ENCODE results near the gene SCGN. TPM values are rescaled to one million over a fixed set of nuclear protein-coding genes. Genes with fewer than 3 reads are reported as not detected.

The SCGN gene
- polyA plus RNA-seq, 4 donors, result 6.3 to 29.3 (median 12.9) TPM

DNA sequence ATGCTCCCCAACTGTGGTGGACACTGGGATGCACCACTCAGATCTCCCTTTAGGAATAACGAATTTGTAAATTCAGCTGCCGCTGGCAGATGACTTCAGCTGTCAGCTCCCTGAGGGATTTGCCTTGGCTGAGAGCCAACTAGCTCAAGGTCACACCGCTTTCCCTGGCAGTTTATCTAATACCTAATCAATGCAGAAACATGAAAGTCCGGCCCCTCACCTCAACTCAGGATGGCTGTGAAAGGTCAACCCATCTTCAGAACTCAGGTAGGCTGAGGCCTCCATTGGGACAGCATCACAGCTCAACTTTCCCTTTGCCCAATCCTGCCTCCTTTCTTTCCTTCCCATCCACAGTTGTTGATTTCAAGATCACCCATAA, 22.8 kb upstream of the SCGN start:
- DNase-seq (no peak), FAIRE-seq (no peak)
- Histone ChIP-seq H3K9me3 (ENCODE audit: control insufficient read depth in 2 of 2, insufficient read depth in 1 of 2, low read depth in 1 of 2, low read length in 1 of 2) (no peaks in the 10 kb centered on the region), H3K27me3 (ENCODE audit: control insufficient read depth in 3 of 3, insufficient read depth in 3 of 3, low read length in 3 of 3) (peaks cover 0 to 2% (median 0%) of the 10 kb centered on the region in 3 donors), H3K4me1 (ENCODE audit: control insufficient read depth in 3 of 3, insufficient read depth in 2 of 3, low read depth in 1 of 3, low read length in 2 of 3) (no peaks in the 10 kb centered on the region), H3K36me3 (ENCODE audit: control insufficient read depth in 3 of 3, insufficient read depth in 2 of 3, low read depth in 1 of 3, low read length in 3 of 3) (no peaks in the 10 kb centered on the region), H3K27ac (ENCODE audit: low read depth in 1 of 3, low read length in 2 of 3) (no peak overlapping the region), H3K4me3 (ENCODE audit: low read depth in 1 of 3, low read length in 3 of 3) (no peak overlapping the region)
- 29 to 59% (median 39%) methylated on average over 4 of the region's 4 CpGs for WGBS, 3 donors

DNA sequence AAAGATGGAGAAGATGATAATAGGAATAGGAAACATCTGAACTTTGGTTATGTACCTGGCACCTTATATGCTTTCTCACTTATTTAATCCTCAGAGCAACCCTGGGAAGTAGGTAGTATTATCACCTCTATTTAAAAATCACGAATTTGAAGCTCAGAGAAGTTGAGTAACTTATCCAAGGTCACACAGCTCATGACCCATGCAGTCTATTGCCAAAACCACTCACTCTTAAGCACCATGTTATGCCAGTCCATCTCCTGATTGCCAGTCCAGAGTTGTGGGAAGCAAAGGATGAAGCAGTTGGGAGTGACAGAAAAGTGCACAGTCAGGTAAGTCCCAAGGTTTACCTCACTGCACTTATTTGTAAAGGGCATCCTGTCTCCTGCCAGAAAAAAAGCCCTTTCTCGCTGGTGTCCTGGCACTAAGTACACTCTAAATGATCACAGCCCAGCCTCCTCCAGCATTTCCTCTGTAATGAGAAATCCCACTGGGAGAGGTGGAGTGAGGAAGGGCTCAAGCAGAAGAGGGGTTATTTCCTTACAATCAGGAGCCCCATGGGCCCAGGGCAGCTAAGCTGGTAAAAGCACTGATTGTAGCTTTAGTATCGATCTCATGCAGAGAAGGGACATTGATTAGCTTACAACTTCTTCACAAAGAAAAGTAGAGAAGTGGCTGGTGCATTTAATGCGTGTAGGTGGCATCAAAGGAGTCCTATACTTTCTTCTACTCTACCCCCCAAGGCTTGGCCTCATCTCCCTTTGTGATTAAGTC, 21.3 kb upstream of the SCGN start:
- Histone ChIP-seq H3K4me1 (ENCODE audit: control insufficient read depth in 3 of 3, insufficient read depth in 2 of 3, low read depth in 1 of 3, low read length in 2 of 3) (peaks cover 0 to 10% (median 6%) of the 10 kb centered on the region in 3 donors), H3K36me3 (ENCODE audit: control insufficient read depth in 3 of 3, insufficient read depth in 2 of 3, low read depth in 1 of 3, low read length in 3 of 3) (no peaks in the 10 kb centered on the region), H3K4me3 (ENCODE audit: low read depth in 1 of 3, low read length in 3 of 3) (no peak overlapping the region), H3K27ac (ENCODE audit: low read depth in 1 of 3, low read length in 2 of 3) (no peak overlapping the region), H3K9me3 (ENCODE audit: control insufficient read depth in 2 of 2, insufficient read depth in 1 of 2, low read depth in 1 of 2, low read length in 1 of 2) (no peaks in the 10 kb centered on the region), H3K27me3 (ENCODE audit: control insufficient read depth in 3 of 3, insufficient read depth in 3 of 3, low read length in 3 of 3) (peaks cover 0 to 2% (median 0%) of the 10 kb centered on the region in 3 donors)
- 57 to 65% (median 62%) methylated on average over 4 of the region's 4 CpGs for WGBS, 3 donors
- DNase-seq (no peak), FAIRE-seq (no peak)

DNA sequence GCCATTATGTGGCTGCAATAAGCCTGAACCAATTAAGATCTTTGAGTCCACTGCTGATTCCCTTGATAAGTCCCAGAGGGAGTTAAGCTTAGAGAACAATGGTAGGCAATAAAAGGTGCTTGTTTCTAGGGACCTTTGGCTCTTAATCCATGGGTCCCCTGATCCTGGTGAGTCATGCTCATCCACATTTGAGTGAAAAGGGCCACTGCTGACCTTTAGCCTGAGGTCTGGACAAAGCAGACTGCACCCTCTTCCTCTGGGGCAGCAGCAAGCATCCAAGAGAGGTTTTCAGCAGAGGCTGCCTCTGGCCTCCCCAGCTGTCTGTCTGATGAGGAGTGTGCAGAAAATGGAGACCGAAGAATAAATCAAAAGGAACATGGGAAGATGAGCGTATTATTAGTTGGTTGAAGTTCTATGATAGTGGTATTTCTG, 16.1 kb upstream of the SCGN start:
- H3K4me1 ChIP-seq (ENCODE audit: control insufficient read depth in 3 of 3, insufficient read depth in 2 of 3, low read depth in 1 of 3, low read length in 2 of 3), result peaks cover 0 to 16% (median 8%) of the 10 kb centered on the region in 3 donors
- no peak overlapping the region for H3K4me3 ChIP-seq (ENCODE audit: low read depth in 1 of 3, low read length in 3 of 3)
- FAIRE-seq, result no peak
- H3K27me3 ChIP-seq (ENCODE audit: control insufficient read depth in 3 of 3, insufficient read depth in 3 of 3, low read length in 3 of 3), result peaks cover 0 to 2% (median 0%) of the 10 kb centered on the region in 3 donors
- peak overlapping the region in 1 of 3 donors; percentile 37 for H3K27ac ChIP-seq (ENCODE audit: low read depth in 1 of 3, low read length in 2 of 3)
- DNase-seq, result peak; percentile 83 to 84
- no peaks in the 10 kb centered on the region for H3K9me3 ChIP-seq (ENCODE audit: control insufficient read depth in 2 of 2, insufficient read depth in 1 of 2, low read depth in 1 of 2, low read length in 1 of 2)
- no peaks in the 10 kb centered on the region for H3K36me3 ChIP-seq (ENCODE audit: control insufficient read depth in 3 of 3, insufficient read depth in 2 of 3, low read depth in 1 of 3, low read length in 3 of 3)
- 82 to 94% (median 87%) methylated on average over 2 of the region's 2 CpGs for WGBS, 3 donors

DNA sequence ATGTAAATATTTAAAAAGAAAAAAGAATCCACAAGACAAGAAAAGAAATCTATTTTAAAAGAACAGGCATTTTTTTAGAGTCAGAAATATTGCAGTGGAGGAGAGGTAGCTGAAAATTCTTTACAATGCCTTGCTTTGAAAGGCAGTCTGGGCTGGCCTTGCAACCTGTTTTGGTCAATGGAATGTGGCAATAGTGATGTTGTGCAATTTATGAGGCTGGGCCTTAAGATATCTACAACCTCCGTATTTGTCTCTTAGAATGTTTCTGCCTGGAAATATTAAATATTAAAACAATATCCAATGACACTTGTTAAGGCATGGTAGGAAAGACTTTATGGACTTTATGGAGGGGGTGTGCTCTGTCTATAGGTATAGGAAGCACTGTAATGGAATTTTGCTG, 14.8 kb upstream of the SCGN start:
- no peak overlapping the region for H3K27ac ChIP-seq (ENCODE audit: low read depth in 1 of 3, low read length in 2 of 3)
- H3K9me3 ChIP-seq (ENCODE audit: control insufficient read depth in 2 of 2, insufficient read depth in 1 of 2, low read depth in 1 of 2, low read length in 1 of 2), result no peaks in the 10 kb centered on the region
- no peak overlapping the region for H3K4me3 ChIP-seq (ENCODE audit: low read depth in 1 of 3, low read length in 3 of 3)
- H3K36me3 ChIP-seq (ENCODE audit: control insufficient read depth in 3 of 3, insufficient read depth in 2 of 3, low read depth in 1 of 3, low read length in 3 of 3), result no peaks in the 10 kb centered on the region
- H3K4me1 ChIP-seq (ENCODE audit: control insufficient read depth in 3 of 3, insufficient read depth in 2 of 3, low read depth in 1 of 3, low read length in 2 of 3), result peaks cover 0 to 16% (median 8%) of the 10 kb centered on the region in 3 donors
- no peaks in the 10 kb centered on the region for H3K27me3 ChIP-seq (ENCODE audit: control insufficient read depth in 3 of 3, insufficient read depth in 3 of 3, low read length in 3 of 3)
- 47 to 62% (median 60%) methylated on average over 1 of the region's 1 CpG for WGBS, 3 donors
- DNase-seq (peak in 1 of 2 donors; percentile 21), FAIRE-seq (no peak)

DNA sequence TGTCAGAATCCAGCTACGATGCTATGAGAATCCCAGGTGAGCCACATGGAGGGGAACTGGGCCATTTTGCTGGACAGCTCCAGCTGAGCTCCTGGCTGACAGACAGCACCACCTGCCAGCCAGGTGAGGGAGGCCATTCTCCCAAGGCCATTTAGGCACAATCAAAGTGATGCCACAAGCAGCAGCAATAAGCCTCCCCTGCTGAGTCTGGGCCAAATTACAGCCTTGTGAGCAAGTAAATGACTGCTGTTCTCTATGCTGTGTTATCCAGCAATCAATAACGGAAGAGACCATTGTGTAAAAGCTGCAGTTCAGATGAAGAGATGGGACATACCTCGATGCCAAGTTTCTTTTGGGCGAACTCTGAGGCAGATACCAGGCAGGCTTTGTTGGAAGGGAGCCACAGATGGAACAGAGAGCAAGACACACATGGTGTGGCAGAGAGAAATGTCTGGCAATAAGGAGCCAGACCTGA, 14.0 kb upstream of the SCGN start:
- no peak for FAIRE-seq
- 24 to 49% (median 36%) methylated on average over 4 of the region's 4 CpGs for WGBS, 3 donors
- no peaks in the 10 kb centered on the region for H3K36me3 ChIP-seq (ENCODE audit: control insufficient read depth in 3 of 3, insufficient read depth in 2 of 3, low read depth in 1 of 3, low read length in 3 of 3)
- no peaks in the 10 kb centered on the region for H3K27me3 ChIP-seq (ENCODE audit: control insufficient read depth in 3 of 3, insufficient read depth in 3 of 3, low read length in 3 of 3)
- peak; percentile 20 to 42 for DNase-seq
- no peak overlapping the region for H3K27ac ChIP-seq (ENCODE audit: low read depth in 1 of 3, low read length in 2 of 3)
- peaks cover 0 to 18% (median 8%) of the 10 kb centered on the region in 3 donors for H3K4me1 ChIP-seq (ENCODE audit: control insufficient read depth in 3 of 3, insufficient read depth in 2 of 3, low read depth in 1 of 3, low read length in 2 of 3)
- no peak overlapping the region for H3K4me3 ChIP-seq (ENCODE audit: low read depth in 1 of 3, low read length in 3 of 3)
- H3K9me3 ChIP-seq (ENCODE audit: control insufficient read depth in 2 of 2, insufficient read depth in 1 of 2, low read depth in 1 of 2, low read length in 1 of 2), result no peaks in the 10 kb centered on the region

- no peak for FAIRE-seq
- no peaks in the 10 kb centered on the region for H3K36me3 ChIP-seq (ENCODE audit: control insufficient read depth in 3 of 3, insufficient read depth in 2 of 3, low read depth in 1 of 3, low read length in 3 of 3)
- 86 to 90% (median 90%) methylated on average over 4 of the region's 4 CpGs for WGBS, 3 donors
- no peaks in the 10 kb centered on the region for H3K27me3 ChIP-seq (ENCODE audit: control insufficient read depth in 3 of 3, insufficient read depth in 3 of 3, low read length in 3 of 3)
- H3K27ac ChIP-seq (ENCODE audit: low read depth in 1 of 3, low read length in 2 of 3), result no peak overlapping the region
- H3K4me1 ChIP-seq (ENCODE audit: control insufficient read depth in 3 of 3, insufficient read depth in 2 of 3, low read depth in 1 of 3, low read length in 2 of 3), result peaks cover 0 to 18% (median 8%) of the 10 kb centered on the region in 3 donors
- DNase-seq, result no peak
- H3K9me3 ChIP-seq (ENCODE audit: control insufficient read depth in 2 of 2, insufficient read depth in 1 of 2, low read depth in 1 of 2, low read length in 1 of 2), result no peaks in the 10 kb centered on the region
- no peak overlapping the region for H3K4me3 ChIP-seq (ENCODE audit: low read depth in 1 of 3, low read length in 3 of 3)
These were observed 12.4 kb upstream of the SCGN start for GRCh38 chr6:25639653-25640052.

DNA sequence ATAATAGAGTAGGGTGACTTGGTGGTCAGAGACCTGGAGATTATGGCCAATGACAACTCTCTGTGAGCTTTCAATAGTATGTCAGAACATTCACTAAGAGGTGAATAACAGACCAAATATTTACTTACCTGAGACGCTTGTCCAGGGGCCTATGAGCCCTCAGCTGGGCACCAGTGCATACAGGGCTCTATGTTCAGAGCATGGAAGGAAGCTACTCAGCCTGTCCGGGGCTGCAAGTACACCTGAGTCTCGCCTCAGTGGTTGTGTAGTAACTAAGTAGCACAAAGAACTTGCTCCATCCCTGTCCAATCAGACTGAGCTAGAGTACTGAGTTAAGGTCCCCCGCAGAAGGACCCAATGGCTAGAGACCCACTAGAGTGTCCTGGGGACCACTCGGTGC, 11.6 kb upstream of the SCGN start:
- H3K4me3 ChIP-seq (ENCODE audit: low read depth in 1 of 3, low read length in 3 of 3), result no peak overlapping the region
- H3K9me3 ChIP-seq (ENCODE audit: control insufficient read depth in 2 of 2, insufficient read depth in 1 of 2, low read depth in 1 of 2, low read length in 1 of 2), result no peaks in the 10 kb centered on the region
- no peak for DNase-seq
- no peaks in the 10 kb centered on the region for H3K27me3 ChIP-seq (ENCODE audit: control insufficient read depth in 3 of 3, insufficient read depth in 3 of 3, low read length in 3 of 3)
- FAIRE-seq, result no peak
- H3K27ac ChIP-seq (ENCODE audit: low read depth in 1 of 3, low read length in 2 of 3), result no peak overlapping the region
- no peaks in the 10 kb centered on the region for H3K36me3 ChIP-seq (ENCODE audit: control insufficient read depth in 3 of 3, insufficient read depth in 2 of 3, low read depth in 1 of 3, low read length in 3 of 3)
- peaks cover 0 to 10% (median 4%) of the 10 kb centered on the region in 3 donors for H3K4me1 ChIP-seq (ENCODE audit: control insufficient read depth in 3 of 3, insufficient read depth in 2 of 3, low read depth in 1 of 3, low read length in 2 of 3)
- 82 to 83% (median 83%) methylated on average over 5 of the region's 5 CpGs for WGBS, 3 donors

DNA sequence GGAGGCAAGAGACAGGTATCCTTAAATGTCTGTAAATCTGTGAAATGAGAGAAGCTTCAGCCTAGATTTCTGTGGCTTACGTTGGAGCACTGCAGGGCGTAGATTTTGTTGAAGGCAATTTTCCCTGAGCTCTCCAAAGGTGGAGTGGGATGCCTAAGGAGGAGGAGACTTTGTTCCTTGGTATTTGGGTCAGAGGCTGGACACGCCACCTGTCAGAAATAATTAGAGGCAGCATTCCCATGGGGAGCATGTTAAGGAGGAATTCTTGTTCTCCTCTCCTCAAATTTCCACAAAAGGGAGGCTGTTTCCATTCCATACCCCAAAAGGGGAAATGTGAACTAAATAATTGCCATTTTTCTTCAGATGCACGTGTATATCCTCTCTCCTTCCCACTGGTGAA, 11.1 kb upstream of the SCGN start:
- H3K4me1 ChIP-seq (ENCODE audit: control insufficient read depth in 3 of 3, insufficient read depth in 2 of 3, low read depth in 1 of 3, low read length in 2 of 3), result peaks cover 0 to 7% (median 2%) of the 10 kb centered on the region in 3 donors
- no peaks in the 10 kb centered on the region for H3K36me3 ChIP-seq (ENCODE audit: control insufficient read depth in 3 of 3, insufficient read depth in 2 of 3, low read depth in 1 of 3, low read length in 3 of 3)
- 84 to 90% (median 88%) methylated on average over 4 of the region's 4 CpGs for WGBS, 3 donors
- DNase-seq, result no peak
- no peak for FAIRE-seq
- H3K9me3 ChIP-seq (ENCODE audit: control insufficient read depth in 2 of 2, insufficient read depth in 1 of 2, low read depth in 1 of 2, low read length in 1 of 2), result no peaks in the 10 kb centered on the region
- no peaks in the 10 kb centered on the region for H3K27me3 ChIP-seq (ENCODE audit: control insufficient read depth in 3 of 3, insufficient read depth in 3 of 3, low read length in 3 of 3)
- H3K4me3 ChIP-seq (ENCODE audit: low read depth in 1 of 3, low read length in 3 of 3), result no peak overlapping the region
- H3K27ac ChIP-seq (ENCODE audit: low read depth in 1 of 3, low read length in 2 of 3), result no peak overlapping the region

Data from small intestine (tissue), 7 donors.